GM13977 (cell line): Measurements from ENCODE around the gene SHISAL1.
"Not testable (repeated sequence)": the region's sequence is repeated elsewhere in the genome, so short reads cannot be mapped to it uniquely, and the experiment has no call there.

Experiments used
- DNase-seq: peaks from one replicate; pipeline ENCODE4 v3.0.0; 2012; ENCODE audit warnings: low spot score
- CTCF ChIP-seq: IDR thresholded peaks from 2 replicates; pipeline ENCODE4 v1.5.1; 2012; ENCODE audit warnings: mild to moderate bottlenecking, control low read depth; ENCODE audit not compliant: insufficient read depth; ENCODE audit errors: extremely low read depth, missing control alignments
- in situ Hi-C: fragments of 300-500 bp; cut with MboI; formaldehyde crosslinking; loops from one replicate; pipeline ENCODE4 v1.12.0; 2022; ENCODE audit warnings: low sequenced_read_pairs, low pct_unique_long_range_greater_than_20kb, mixed read lengths, inconsistent platforms; ENCODE audit not compliant: unreplicated experiment

The SHISAL1 gene

GRCh38 chr22:44246615-44247326, 66.0 kb downstream of the SHISAL1 start:
- no peak for DNase-seq
- no peak for TF ChIP-seq CTCF
- in situ Hi-C loops = no loop called here

- no peak for TF ChIP-seq CTCF
- no peak for DNase-seq
- in situ Hi-C loops = no loop called here
Measured at GRCh38 chr22:44245867-44246266, 66.9 kb downstream of the SHISAL1 start.

GRCh38 chr22:44245438-44245837, 67.3 kb downstream of the SHISAL1 start:
- in situ Hi-C loops = no loop called here
- no peak for DNase-seq
- TF ChIP-seq CTCF = no peak

- in situ Hi-C loops = no loop called here
- no peak for TF ChIP-seq CTCF
- no peak for DNase-seq
Measured at GRCh38 chr22:44244265-44244822, 68.4 kb downstream of the SHISAL1 start.

- no peak for TF ChIP-seq CTCF
- DNase-seq = no peak
- in situ Hi-C loops = no loop called here
Measured at GRCh38 chr22:44243761-44244160, 69.0 kb downstream of the SHISAL1 start.

- in situ Hi-C loops = no loop called here
- no peak for DNase-seq
- TF ChIP-seq CTCF = no peak
Measured at GRCh38 chr22:44242946-44243724, 69.6 kb downstream of the SHISAL1 start.

- DNase-seq, in situ Hi-C loops: not testable (repeated sequence)
Measured at GRCh38 chr22:44241121-44241520, 71.6 kb downstream of the SHISAL1 start.
